SK-N-SH (cell line): ENCODE measurements around the gene TBC1D3I. TPM values are rescaled to one million over a fixed set of nuclear protein-coding genes. Genes with fewer than 3 reads are reported as not detected.
"Not testable (repeated sequence)": the region's sequence is repeated elsewhere in the genome, so short reads cannot be mapped to it uniquely, and the experiment has no call there.

Experiments used
- CTCF ChIA-PET: fragments of 300-600, 350-600 bp; formaldehyde crosslinking; extraction: SDS; loops from one replicate; lab custom pipeline; 2021; lab: Yijun Ruan, JAX
- POLR2A ChIA-PET: fragments of 350-600 bp; sonication (Branson Sonifier 250); formaldehyde crosslinking; extraction: SDS; loops from one replicate; lab custom pipeline; 2020; ENCODE audit warnings: antibody characterized with exemption, inconsistent platforms; lab: Yijun Ruan, JAX
- DNase-seq: peaks from one replicate; pipeline ENCODE4 v3.0.0; 2012
- H2AFZ ChIP-seq: fragments of 200-600 bp; sonication (generic); 2 replicates; pipeline ENCODE4 v1.8.1; 2016; ENCODE audit warnings: antibody characterized with exemption, mild to moderate bottlenecking, low read depth
- H3F3A ChIP-seq: fragments of 200-600 bp; sonication (generic); replicated peaks from 2 replicates; pipeline ENCODE3; 2016; ENCODE audit warnings: antibody characterized with exemption, mild to moderate bottlenecking; ENCODE audit not compliant: insufficient read depth
- H3K27ac ChIP-seq, 2 experiments: fragments of 200-500 bp in 1 of 2; fragments of 200-600 bp in 1 of 2; sonication (Bioruptor generic) in 1 of 2; sonication (generic), shearing (Covaris generic) in 1 of 2; 2 replicates each; pipeline versions ENCODE4 v1.5.1 to v1.6.1; 2014 to 2016; ENCODE audit warnings: low read depth in 2 of 2, inconsistent platforms in 1 of 2, low read length in 1 of 2, mild to moderate bottlenecking in 1 of 2, mixed read lengths in 1 of 2
- H3K27me3 ChIP-seq: fragments of 200-600 bp; sonication (generic), shearing (Covaris generic); 2 replicates; pipeline ENCODE4 v1.6.1; 2016; ENCODE audit warnings: mixed run types; ENCODE audit not compliant: insufficient read depth
- H3K36me3 ChIP-seq, 2 experiments: fragments of 200-500 bp in 1 of 2; fragments of 200-600 bp in 1 of 2; sonication (Bioruptor generic) in 1 of 2; sonication (generic) in 1 of 2; replicated peaks in 1 of 2; 2 replicates each; pipeline versions ENCODE3 to v1.5.1; 2014 to 2016; ENCODE audit warnings: low read length in 1 of 2, mild to moderate bottlenecking in 1 of 2; ENCODE audit not compliant: insufficient read depth in 2 of 2, control insufficient read depth in 1 of 2
- H3K4me1 ChIP-seq, 2 experiments: fragments of 200-500 bp in 1 of 2; fragments of 200-600 bp in 1 of 2; sonication (Bioruptor generic) in 1 of 2; sonication (generic), shearing (Covaris generic) in 1 of 2; 2 replicates each; pipeline versions ENCODE4 v1.5.1 to v1.6.1; 2014 to 2016; ENCODE audit warnings: low read depth in 1 of 2, low read length in 1 of 2, mixed run types in 1 of 2; ENCODE audit not compliant: insufficient read depth in 2 of 2, control insufficient read depth in 1 of 2
- H3K4me2 ChIP-seq: fragments of 200-600 bp; sonication (generic), shearing (Covaris generic); 2 replicates; pipeline ENCODE4 v1.6.1; 2017; ENCODE audit warnings: mixed run types
- H3K4me3 ChIP-seq, 2 experiments: fragments of 200-500 bp in 1 of 2; fragments of 200-600 bp in 1 of 2; sonication (Bioruptor generic) in 1 of 2; sonication (generic), shearing (Covaris generic) in 1 of 2; 2 replicates each; pipeline versions ENCODE4 v1.5.1 to v1.8.1; 2014 to 2016; ENCODE audit warnings: low read depth in 2 of 2, inconsistent platforms in 1 of 2, low read length in 1 of 2, mild to moderate bottlenecking in 1 of 2, mixed read lengths in 1 of 2, moderate library complexity in 1 of 2
- H3K79me2 ChIP-seq: fragments of 200-600 bp; sonication (generic); 2 replicates; pipeline ENCODE4 v1.8.1; 2017; ENCODE audit warnings: mild to moderate bottlenecking; ENCODE audit not compliant: insufficient read depth
- H3K9ac ChIP-seq: fragments of 200-600 bp; sonication (generic); 2 replicates; pipeline ENCODE4 v1.6.1; 2017; ENCODE audit warnings: mixed run types
- H3K9me2 ChIP-seq: fragments of 200-600 bp; sonication (generic); 2 replicates; pipeline ENCODE4 v1.6.1; 2017; ENCODE audit warnings: mixed run types
- H3K9me3 ChIP-seq: fragments of 200-600 bp; sonication (generic); 2 replicates; pipeline ENCODE4 v1.6.1; 2017; ENCODE audit warnings: mixed run types, mild to moderate bottlenecking, moderate library complexity
- H4K20me1 ChIP-seq: fragments of 200-600 bp; sonication (generic); 2 replicates; pipeline ENCODE4 v1.6.1; 2017; ENCODE audit warnings: mild to moderate bottlenecking, mixed run types; ENCODE audit not compliant: insufficient read depth
- ELF1 ChIP-seq: IDR thresholded peaks from 2 replicates; pipeline ENCODE4 v1.4.0; 2012
- FOSL2 ChIP-seq: IDR thresholded peaks from 2 replicates; pipeline ENCODE4 v1.4.0; 2012; ENCODE audit warnings: low read depth, mild to moderate bottlenecking, moderate library complexity, borderline replicate concordance
- FOXJ3 ChIP-seq: sonication (generic); formaldehyde crosslinking; IDR thresholded peaks from 2 replicates; pipeline ENCODE4 v1.5.1; 2020; ENCODE audit warnings: mild to moderate bottlenecking, missing genetic modification reagents
- MEF2A ChIP-seq: IDR thresholded peaks from 2 replicates; pipeline ENCODE4 v1.4.0; 2012; ENCODE audit warnings: low read depth, borderline replicate concordance
- NFIC ChIP-seq: IDR thresholded peaks from 2 replicates; pipeline ENCODE4 v1.4.0; 2012; ENCODE audit warnings: borderline replicate concordance
- PBX3 ChIP-seq: IDR thresholded peaks from 2 replicates; pipeline ENCODE4; 2012
- SIN3A ChIP-seq: IDR thresholded peaks from 2 replicates; pipeline ENCODE4 v1.6.1; 2012; ENCODE audit warnings: low read depth, mild to moderate bottlenecking, low read length, moderate library complexity, borderline replicate concordance
- SMC3 ChIP-seq: IDR thresholded peaks from 2 replicates; pipeline ENCODE4 v1.6.1; 2012; ENCODE audit warnings: low read depth, low read length, improper control_type of control experiment
- TAF1 ChIP-seq: IDR thresholded peaks from 2 replicates; pipeline ENCODE4 v1.6.1; 2012; ENCODE audit warnings: low read depth, mild to moderate bottlenecking, low read length, moderate library complexity, borderline replicate concordance
- TCF12 ChIP-seq: IDR thresholded peaks from 2 replicates; pipeline ENCODE4 v1.4.0; 2012
- USF1 ChIP-seq: IDR thresholded peaks from 2 replicates; pipeline ENCODE4 v1.4.0; 2012; ENCODE audit warnings: low read depth, borderline replicate concordance
- USF2 ChIP-seq: fragments of 150-350 bp; IDR thresholded peaks from 2 replicates; pipeline ENCODE4 v1.6.1; 2017; ENCODE audit warnings: antibody characterized with exemption, low read length, low read depth, borderline replicate concordance
- WGBS: methylation state at CpG from one replicate; pipeline ENCODE4 v1.1.6; 2017; ENCODE audit warnings: low lambda C conversion rate; 5-methylcytosine and 5-hydroxymethylcytosine counted together
- polyA plus RNA-seq, 3 experiments: library from polyadenylated mRNA; depleted of rRNA; stranded (reverse); fragments of >200 nt; gene quantifications; 2 replicates each; pipeline ENCODE4 v1.2.3, GENCODE V29; 2012

Gene TBC1D3I
- polyA plus RNA-seq, 1 of the 3 experiments (the other 2 are of a cell fraction) = not detected

- Histone ChIP-seq H3K9me2 (no peaks in the 10 kb centered on the region), H3K36me3 (no peaks in the 10 kb centered on the region), H3K27me3 (peaks cover 27% of the 10 kb centered on the region; the same call in 1 of the 2 replicates), H3K4me2 (no peak overlapping the region), H3K79me2 (no peaks in the 10 kb centered on the region), H2AFZ (no peak overlapping the region), H4K20me1 (no peaks in the 10 kb centered on the region), H3K9ac (no peak overlapping the region), H3K4me3 (no peak overlapping the region), H3K9me3 (no peaks in the 10 kb centered on the region), H3K27ac (no peak overlapping the region), H3K4me1 (no peaks in the 10 kb centered on the region), H3F3A (no peaks in the 10 kb centered on the region)
- no peak for TF ChIP-seq ELF1
- no peak for TF ChIP-seq MEF2A
- no peak for TF ChIP-seq FOXJ3 (CRISPR knock-in tag)
- TF ChIP-seq USF1 = no peak
- TF ChIP-seq TCF12 = no peak
- TF ChIP-seq PBX3 = no peak
- no peak for TF ChIP-seq SIN3A
- no peak for TF ChIP-seq SMC3
- TF ChIP-seq USF2 = no peak
- no peak for TF ChIP-seq FOSL2
- TF ChIP-seq TAF1 = no peak
- WGBS = 22% methylated on average over 3 of the region's 3 CpGs
- POLR2A ChIA-PET = no interaction called here
- DNase-seq = no peak
- CTCF ChIA-PET = no interaction called here
Observed at GRCh38 chr17:36212966-36213365, 51.4 kb downstream of the TBC1D3I start.

- CTCF ChIA-PET = no interaction called here
- H3K9ac ChIP-seq = no peak overlapping the region
- H4K20me1 ChIP-seq = no peaks in the 10 kb centered on the region
- no peaks in the 10 kb centered on the region for H3K79me2 ChIP-seq
- H3K36me3 ChIP-seq = no peaks in the 10 kb centered on the region
- H3K9me2 ChIP-seq = no peaks in the 10 kb centered on the region
- 6% methylated on average over 4 of the region's 4 CpGs for whole genome bisulfite sequencing
- no peak overlapping the region for H2AFZ ChIP-seq
- no peak overlapping the region for H3K4me2 ChIP-seq
- no peak for DNase-seq
- no peaks in the 10 kb centered on the region for H3F3A ChIP-seq
- no peak overlapping the region for H3K27ac ChIP-seq
- H3K4me3 ChIP-seq = no peak overlapping the region
- no peak for TF ChIP-seq NFIC
- TF ChIP-seq, all 33 proteins: peak for 0
- POLR2A ChIA-PET = no interaction called here
- H3K9me3 ChIP-seq = no peaks in the 10 kb centered on the region
- H3K4me1 ChIP-seq = no peaks in the 10 kb centered on the region
- H3K27me3 ChIP-seq = peaks cover 27% of the 10 kb centered on the region; the same call in 1 of the 2 replicates
Observed at GRCh38 chr17:36212272-36212605, 52.1 kb downstream of the TBC1D3I start.

- DNase-seq, H3K9me3 ChIP-seq, CTCF ChIA-PET, H3K79me2 ChIP-seq, H3K9me2 ChIP-seq, H3K4me2 ChIP-seq, H3K27ac ChIP-seq, H4K20me1 ChIP-seq, H3K36me3 ChIP-seq, H3K4me1 ChIP-seq, POLR2A ChIA-PET, H3F3A ChIP-seq, H3K9ac ChIP-seq, H3K4me3 ChIP-seq, H2AFZ ChIP-seq: not testable (repeated sequence)
- peaks cover 27% of the 10 kb centered on the region; the same call in 1 of the 2 replicates for H3K27me3 ChIP-seq
- WGBS = 16% methylated on average over 9 of the region's 10 CpGs
Observed at GRCh38 chr17:36211484-36212271, 52.7 kb downstream of the TBC1D3I start.

- H3K27ac ChIP-seq, H3K9ac ChIP-seq, H3K9me2 ChIP-seq, H3K4me3 ChIP-seq, H3K79me2 ChIP-seq, H3K4me2 ChIP-seq, H3F3A ChIP-seq, H3K36me3 ChIP-seq, H3K9me3 ChIP-seq, H2AFZ ChIP-seq, H4K20me1 ChIP-seq, DNase-seq, POLR2A ChIA-PET, H3K4me1 ChIP-seq: not testable (repeated sequence)
- CTCF ChIA-PET = interaction anchor here (1.2 kb wide), 1 partner anchor 241 kb away, joined by 3 read pairs; no protein-coding TSS in a partner anchor
- 3% methylated on average over 7 of the region's 7 CpGs for WGBS
- peaks cover 27% of the 10 kb centered on the region; the same call in 1 of the 2 replicates for H3K27me3 ChIP-seq
Observed at GRCh38 chr17:36210439-36211211, 53.7 kb downstream of the TBC1D3I start, which contains the start of gene CCL4L2. Gene CCL4L2 (plus strand): TSS chr17:36211063.
